IMR-90 (cell line): ENCODE measurements around the gene TINAGL1. TPM values are rescaled to one million over a fixed set of nuclear protein-coding genes. Genes with fewer than 3 reads are reported as not detected.

Experiments used
- ATAC-seq: fragments of 200-7000 bp; cut with Tn5 transposase; 2 replicates; pipeline ENCODE4 v1.9.1; 2020; ENCODE audit warnings: low read depth, mild to moderate bottlenecking, moderate library complexity
- BruUV-seq: library from RNA; stranded (reverse); fragments of 400-500 nt; replicated peaks from 2 replicates; lab custom pipeline; 2021; lab: Mats Ljungman, UMichigan
- CTCF ChIA-PET: fragments of 300-600 bp; formaldehyde crosslinking; extraction: SDS; loops from one replicate; lab custom pipeline; 2021; ENCODE audit warnings: antibody characterized with exemption; lab: Yijun Ruan, JAX
- POLR2A ChIA-PET: fragments of 300-600 bp; sonication (Branson Sonifier 250); formaldehyde crosslinking; loops from one replicate; lab custom pipeline; 2022; ENCODE audit warnings: antibody characterized with exemption; ENCODE audit not compliant: unreplicated experiment; lab: Charles Lee
- DNase-seq: peaks from one replicate; pipeline ENCODE4 v3.0.0; 2013
- H2AFZ ChIP-seq: replicated peaks from 2 replicates; pipeline ENCODE3; 2013; ENCODE audit warnings: low read length, mild to moderate bottlenecking; ENCODE audit not compliant: poor library complexity
- H2AK5ac ChIP-seq: 2 replicates; pipeline ENCODE4 v1.6.1; 2013; ENCODE audit warnings: low read depth, low read length, inconsistent platforms
- H2AK9ac ChIP-seq: replicated peaks from 2 replicates; pipeline ENCODE3; 2013; ENCODE audit warnings: mild to moderate bottlenecking, low read depth, low read length, moderate library complexity; ENCODE audit not compliant: poor library complexity
- H2BK120ac ChIP-seq: 2 replicates; pipeline ENCODE4 v1.6.1; 2013; ENCODE audit warnings: low read depth, low read length, inconsistent platforms
- H2BK15ac ChIP-seq: 3 replicates; pipeline ENCODE4 v1.6.1; 2013; ENCODE audit warnings: low read depth, low read length, inconsistent platforms
- H2BK20ac ChIP-seq: 2 replicates; pipeline ENCODE4 v1.6.1; 2013; ENCODE audit warnings: low read depth, mild to moderate bottlenecking, inconsistent platforms, low read length, moderate library complexity
- H2BK5ac ChIP-seq: 2 replicates; pipeline ENCODE4 v1.6.1; 2013; ENCODE audit warnings: mild to moderate bottlenecking, low read depth, low read length, inconsistent platforms; ENCODE audit not compliant: poor library complexity, severe bottlenecking
- H3K14ac ChIP-seq: replicated peaks from 2 replicates; pipeline ENCODE4 v1.6.1; 2013; ENCODE audit warnings: low read depth, low read length, inconsistent platforms
- H3K18ac ChIP-seq: 2 replicates; pipeline ENCODE4 v1.6.1; 2013; ENCODE audit warnings: low read depth, low read length, control low read depth
- H3K23ac ChIP-seq: 2 replicates; pipeline ENCODE4 v1.6.1; 2013; ENCODE audit warnings: low read depth, low read length, inconsistent platforms
- H3K27ac ChIP-seq: 2 replicates; pipeline ENCODE4 v1.5.1; 2013; ENCODE audit warnings: mild to moderate bottlenecking, control low read depth, low read length; ENCODE audit not compliant: insufficient read depth
- H3K27me3 ChIP-seq: 2 replicates; pipeline ENCODE4 v1.6.1; 2013; ENCODE audit warnings: low read length; ENCODE audit not compliant: control insufficient read depth, insufficient read depth
- H3K36me3 ChIP-seq: 2 replicates; pipeline ENCODE4 v1.6.1; 2013; ENCODE audit warnings: low read length, mixed read lengths; ENCODE audit not compliant: control insufficient read depth, insufficient read depth
- H3K4ac ChIP-seq: 2 replicates; pipeline ENCODE4 v1.6.1; 2013; ENCODE audit warnings: low read depth, low read length, inconsistent platforms
- H3K4me1 ChIP-seq: 2 replicates; pipeline ENCODE4 v1.6.1; 2013; ENCODE audit warnings: low read length, mixed read lengths; ENCODE audit not compliant: control insufficient read depth, insufficient read depth
- H3K4me2 ChIP-seq: 2 replicates; pipeline ENCODE4 v1.6.1; 2013; ENCODE audit warnings: low read depth, mild to moderate bottlenecking, control low read depth, low read length, moderate library complexity
- H3K4me3 ChIP-seq: 2 replicates; pipeline ENCODE4 v1.5.1; 2013; ENCODE audit warnings: low read depth, mild to moderate bottlenecking, control low read depth, low read length, moderate library complexity; ENCODE audit not compliant: insufficient read depth
- H3K56ac ChIP-seq: 2 replicates; pipeline ENCODE4 v1.6.1; 2013; ENCODE audit warnings: low read length, inconsistent platforms; ENCODE audit not compliant: insufficient read depth; ENCODE audit errors: extremely low read depth
- H3K79me1 ChIP-seq, 2 experiments: 2 replicates each; pipeline ENCODE4 v1.6.1; 2013; ENCODE audit warnings: low read length in 2 of 2, inconsistent platforms in 1 of 2, low read depth in 1 of 2
- H3K9ac ChIP-seq: 2 replicates; pipeline ENCODE4 v1.6.1; 2013; ENCODE audit warnings: low read depth, low read length, control low read depth
- H3K9me1 ChIP-seq: 2 replicates; pipeline ENCODE4 v1.6.1; 2013; ENCODE audit warnings: low read length, inconsistent platforms; ENCODE audit not compliant: insufficient read depth
- H3K9me3 ChIP-seq: 2 replicates; pipeline ENCODE4 v1.6.1; 2013; ENCODE audit warnings: low read length; ENCODE audit not compliant: control insufficient read depth, insufficient read depth
- H4K20me1 ChIP-seq: 2 replicates; pipeline ENCODE4 v1.6.1; 2013; ENCODE audit warnings: low read length, inconsistent platforms; ENCODE audit not compliant: insufficient read depth
- H4K5ac ChIP-seq: 2 replicates; pipeline ENCODE4 v1.6.1; 2013; ENCODE audit warnings: mild to moderate bottlenecking, low read depth, low read length, control low read depth
- H4K8ac ChIP-seq, 2 experiments: 2 replicates each; pipeline ENCODE4 v1.6.1; 2013; ENCODE audit warnings: low read depth in 2 of 2, low read length in 2 of 2, control low read depth in 1 of 2, inconsistent platforms in 1 of 2
- H4K91ac ChIP-seq: 2 replicates; pipeline ENCODE4 v1.6.1; 2013; ENCODE audit warnings: low read depth, low read length, inconsistent platforms; ENCODE audit not compliant: insufficient read depth
- ELK1 ChIP-seq: fragments of 150-350 bp; IDR thresholded peaks from 2 replicates; pipeline ENCODE4 v1.6.1; 2016; ENCODE audit warnings: low read depth, mild to moderate bottlenecking, low read length, moderate library complexity, borderline replicate concordance
- WGBS, 2 experiments: methylation state at CpG; one replicate each; pipeline versions ENCODE4 v1.1.5 to v1.1.7; 2013; ENCODE audit warnings: missing lambda C conversion rate in 2 of 2; ENCODE audit not compliant: insufficient read length in 1 of 2; ENCODE audit errors: extremely low coverage in 2 of 2; 5-methylcytosine and 5-hydroxymethylcytosine counted together
- dilution Hi-C: fragments of 300-500 bp; cut with HindIII; formaldehyde crosslinking; loops from one replicate; pipeline ENCODE4 v1.14.3; 2018; ENCODE audit warnings: low sequenced_read_pairs; ENCODE audit not compliant: unreplicated experiment
- in situ Hi-C: fragments of 300-500 bp; cut with MboI; formaldehyde crosslinking; loops from 3 replicates; pipeline ENCODE4 v1.14.3; 2019; ENCODE audit warnings: low sequenced_read_pairs, inconsistent platforms, mixed read lengths
- intact Hi-C: fragments of 100-400 bp; cut with micrococcal nuclease; formaldehyde crosslinking; loops from 2 replicates; pipeline ENCODE4 v1.10.0; 2022
- polyA plus RNA-seq, 3 experiments: library from polyadenylated mRNA; depleted of rRNA; stranded (reverse); fragments of >200 nt; gene quantifications; 2 replicates each; pipeline ENCODE4 v1.2.3, GENCODE V29; 2012; ENCODE audit warnings: low replicate concordance in 1 of 3
- total RNA-seq: library from RNA; depleted of rRNA; stranded (reverse); fragments of >200 nt; gene quantifications from 2 replicates; pipeline ENCODE4 v1.2.3, GENCODE V29; 2012

TINAGL1 gene
- total and polyA plus RNA-seq, 2 of the 4 experiments (the other 2 are of a cell fraction), result 0.54 to 1.5 TPM

DNA sequence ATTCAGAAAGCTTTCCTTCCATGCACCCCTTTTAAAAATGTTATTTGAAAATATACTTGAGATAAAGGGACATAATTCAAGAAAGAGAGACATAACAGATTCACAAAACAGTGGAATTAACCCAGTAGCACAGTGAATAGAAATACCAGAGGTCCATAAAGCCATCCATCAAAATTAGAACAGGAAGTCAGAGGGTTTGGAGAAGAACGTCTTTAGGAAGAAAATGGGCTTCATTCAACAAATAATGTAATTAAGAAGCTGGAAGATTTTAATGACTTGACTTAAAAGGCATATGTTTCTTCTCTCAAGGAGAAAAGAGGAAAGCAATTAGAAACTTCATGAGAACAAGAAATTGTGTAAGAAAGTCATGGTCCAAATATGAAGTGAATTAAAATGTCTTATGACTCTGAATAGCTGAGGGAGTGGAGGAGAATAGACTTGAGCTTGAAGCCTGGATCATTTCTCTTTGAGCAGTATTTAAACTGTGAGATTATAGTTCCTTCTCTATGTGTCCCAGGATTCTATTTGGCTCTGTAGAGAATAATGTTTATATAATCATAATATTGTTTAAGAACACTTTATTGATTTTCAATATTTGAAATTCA is 33.3 kb downstream of the TINAGL1 start:
- no peak overlapping the region for H4K91ac ChIP-seq
- dilution Hi-C loops (no loop called here), in situ Hi-C loops (loop anchor here (10.0 kb wide), 1 partner anchor 45 kb away; no protein-coding TSS in a partner anchor), intact Hi-C loops (no loop called here)
- CTCF ChIA-PET, result interaction anchor here (0.6 kb wide), 1 partner anchor 31 kb away, joined by 4 read pairs; no protein-coding TSS in a partner anchor
- no peaks in the 10 kb centered on the region for H4K20me1 ChIP-seq
- BruUV-seq, result no TSS peak
- H3K14ac ChIP-seq, result no peak overlapping the region
- H3K9me3 ChIP-seq, result no peaks in the 10 kb centered on the region
- DNase-seq (no peak), ATAC-seq (no peak)
- no peaks in the 10 kb centered on the region for H3K79me1 ChIP-seq
- no peak overlapping the region for H4K5ac ChIP-seq
- H3K36me3 ChIP-seq, result no peaks in the 10 kb centered on the region
- H3K4me2 ChIP-seq, result no peak overlapping the region
- POLR2A ChIA-PET, result no interaction called here
- no peak overlapping the region for H2BK20ac ChIP-seq
- no peak overlapping the region for H2AFZ ChIP-seq
- no peaks in the 10 kb centered on the region for H3K4me1 ChIP-seq
- no peak overlapping the region for H2BK120ac ChIP-seq
- no peak overlapping the region for H3K23ac ChIP-seq
- H3K56ac ChIP-seq, result no peak overlapping the region
- H2BK15ac ChIP-seq, result no peak overlapping the region
- H3K9ac ChIP-seq, result no peak overlapping the region
- WGBS, 2 experiments, result no CpG with 5 or more reads among the region's 1 CpG
- no peak overlapping the region for H3K4me3 ChIP-seq
- no peak overlapping the region for H2BK5ac ChIP-seq
- H3K27me3 ChIP-seq, result peaks cover 6% of the 10 kb centered on the region; the same call in 1 of the 2 replicates
- no peak overlapping the region for H2AK9ac ChIP-seq
- no peak overlapping the region for H3K27ac ChIP-seq
- H2AK5ac ChIP-seq, result no peak overlapping the region
- no peak overlapping the region for H3K4ac ChIP-seq
- H3K18ac ChIP-seq, result no peak overlapping the region
- no peak for TF ChIP-seq ELK1
- H4K8ac ChIP-seq, result no peak overlapping the region
- H3K9me1 ChIP-seq, result 0 out of 2 replicates have a peak, but pooled peaks cover 4% of the 10 kb centered on the region
